CD14-positive monocyte (primary cell): Measurements from ENCODE around the gene DDR1. TPM values are rescaled to one million over a fixed set of nuclear protein-coding genes. Genes with fewer than 3 reads are reported as not detected.
"Not testable (repeated sequence)": the region's sequence is repeated elsewhere in the genome, so short reads cannot be mapped to it uniquely, and the experiment has no call there.

Source experiments
- DNase-seq, 3 donors: peaks; one replicate each; pipeline ENCODE4 v3.0.0-alpha.2; 2011 to 2022
- H2AFZ ChIP-seq: 2 replicates; pipeline ENCODE4 v1.6.0; 2012; ENCODE audit warnings: mild to moderate bottlenecking, low read depth, low read length, inconsistent platforms; ENCODE audit not compliant: insufficient read depth, poor library complexity, severe bottlenecking
- H3K27ac ChIP-seq, 2 donors: 1 replicate in 1 of 2; 2 replicates in 1 of 2; pipeline ENCODE4 v1.5.1; 2012 to 2013; ENCODE audit warnings: low read length in 2 of 2, control low read depth in 1 of 2, inconsistent platforms in 1 of 2, low read depth in 1 of 2, mild to moderate bottlenecking in 1 of 2
- H3K27me3 ChIP-seq, 2 donors: one replicate each; pipeline versions ENCODE4 v1.6.0 to v1.6.1; 2011 to 2013; ENCODE audit warnings: low read length in 2 of 2; ENCODE audit not compliant: control insufficient read depth in 2 of 2, insufficient read depth in 2 of 2
- H3K36me3 ChIP-seq, 2 donors: replicated peaks in 1 of 2; 1 replicate in 1 of 2; 2 replicates in 1 of 2; pipeline versions ENCODE4 v1.5.1 to v1.6.1; 2012 to 2013; ENCODE audit warnings: low read length in 2 of 2, control low read depth in 1 of 2, inconsistent platforms in 1 of 2, mild to moderate bottlenecking in 1 of 2; ENCODE audit not compliant: insufficient read depth in 2 of 2, control insufficient read depth in 1 of 2
- H3K4me1 ChIP-seq, 2 donors: 1 replicate in 1 of 2; 2 replicates in 1 of 2; pipeline versions ENCODE4 v1.5.1 to v1.6.1; 2012 to 2013; ENCODE audit warnings: low read length in 2 of 2, control low read depth in 1 of 2, inconsistent platforms in 1 of 2, mild to moderate bottlenecking in 1 of 2, moderate library complexity in 1 of 2; ENCODE audit not compliant: insufficient read depth in 2 of 2, control insufficient read depth in 1 of 2
- H3K4me2 ChIP-seq: replicated peaks from 2 replicates; pipeline ENCODE3; 2012; ENCODE audit warnings: low read length, moderate library complexity, mild to moderate bottlenecking; ENCODE audit not compliant: poor library complexity, severe bottlenecking; ENCODE audit errors: extremely low read depth
- H3K4me3 ChIP-seq, 3 experiments: fragments of 200-600 bp in 1 of 3; sonication (generic) in 1 of 3; replicated peaks in 1 of 3; 1 replicate in 2 of 3; 2 replicates in 1 of 3; pipeline ENCODE4 v1.5.1; 2011 to 2013; ENCODE audit warnings: low read length in 3 of 3, mild to moderate bottlenecking in 3 of 3, control low read depth in 2 of 3, low read depth in 2 of 3, inconsistent platforms in 1 of 3, moderate library complexity in 1 of 3
- H3K79me2 ChIP-seq: 2 replicates; pipeline ENCODE4 v1.6.0; 2012; ENCODE audit warnings: mild to moderate bottlenecking, control low read depth, inconsistent platforms, low read length, moderate library complexity; ENCODE audit not compliant: insufficient read depth
- H3K9ac ChIP-seq: 2 replicates; pipeline ENCODE4 v1.6.0; 2017; ENCODE audit warnings: low read length, mild to moderate bottlenecking; ENCODE audit not compliant: insufficient read depth, poor library complexity, severe bottlenecking
- H3K9me3 ChIP-seq, 2 donors: replicated peaks in 1 of 2; 1 replicate in 1 of 2; 2 replicates in 1 of 2; pipeline versions ENCODE4 v1.5.1 to v1.6.1; 2012 to 2013; ENCODE audit warnings: low read length in 2 of 2, control low read depth in 1 of 2; ENCODE audit not compliant: control insufficient read depth in 1 of 2, insufficient read depth in 1 of 2
- H4K20me1 ChIP-seq: 2 replicates; pipeline ENCODE4 v1.6.0; 2012; ENCODE audit warnings: mild to moderate bottlenecking, low read length, control low read depth, moderate library complexity; ENCODE audit not compliant: insufficient read depth
- H3K27ac Mint-ChIP-seq, 7 donors: one replicate each; pipeline ENCODE4 v1.8.0; 2020; ENCODE audit warnings: mild to moderate bottlenecking in 7 of 7, mixed read lengths in 7 of 7, moderate library complexity in 6 of 7, inconsistent platforms in 2 of 7
- H3K27me3 Mint-ChIP-seq, 3 donors: one replicate each; pipeline ENCODE4 v1.8.0; 2021 to 2022; ENCODE audit warnings: low read depth in 3 of 3, mild to moderate bottlenecking in 3 of 3, mixed read lengths in 3 of 3, moderate library complexity in 3 of 3, inconsistent platforms in 1 of 3
- H3K36me3 Mint-ChIP-seq, 2 donors: one replicate each; pipeline ENCODE4 v1.8.0; 2020; ENCODE audit warnings: mixed read lengths in 2 of 2, inconsistent platforms in 1 of 2, mild to moderate bottlenecking in 1 of 2
- H3K4me1 Mint-ChIP-seq: one replicate; pipeline ENCODE4 v1.8.0; 2020; ENCODE audit warnings: mild to moderate bottlenecking, mixed read lengths
- H3K4me3 Mint-ChIP-seq, 2 donors: one replicate each; pipeline ENCODE4 v1.8.0; 2020; ENCODE audit warnings: mild to moderate bottlenecking in 2 of 2, mixed read lengths in 2 of 2, moderate library complexity in 1 of 2
- H3K9me3 Mint-ChIP-seq, 7 donors: one replicate each; pipeline ENCODE4 v1.8.0; 2020 to 2022; ENCODE audit warnings: mixed read lengths in 7 of 7, mild to moderate bottlenecking in 6 of 7, moderate library complexity in 6 of 7, inconsistent platforms in 2 of 7
- WGBS: methylation state at CpG from one replicate; pipeline ENCODE4 v1.1.5; 2013; ENCODE audit warnings: missing lambda C conversion rate; ENCODE audit not compliant: insufficient coverage; 5-methylcytosine and 5-hydroxymethylcytosine counted together
- intact Hi-C, 2 donors: fragments of 100-400 bp; cut with micrococcal nuclease; formaldehyde crosslinking; loops; one replicate each; pipeline versions ENCODE4 v1.15.0 to v1.15.1; 2023
- polyA plus RNA-seq, 3 donors: library from polyadenylated mRNA; depleted of rRNA in 1 of 3; unstranded in 2 of 3; stranded (reverse) in 1 of 3; fragments of 300-500 nt in 2 of 3; fragments of >200 nt in 1 of 3; fragmentation: Illumina TruSeq in 2 of 3; gene quantifications; 1 replicate in 2 of 3; 2 replicates in 1 of 3; pipeline ENCODE4 v1.2.3, GENCODE V29; 2012 to 2021
- TF ChIP-seq, protein P1 (sequence below): fragments of 200-600 bp; IDR thresholded peaks from one replicate; pipeline ENCODE4 v1.8.0; 2022; ENCODE audit warnings: antibody characterized with exemption, mild to moderate bottlenecking

DDR1 gene
- polyA plus RNA-seq, 3 donors, result 0.39 to 1.0 (median 0.51) TPM

GRCh38 chr6:30922447-30922852, 38.1 kb downstream of the DDR1 start:
- H3K4me3 Mint-ChIP-seq, result no peak overlapping the region
- H3K27ac Mint-ChIP-seq, result no peak overlapping the region
- Histone ChIP-seq H3K4me1 (no peaks in the 10 kb centered on the region), H3K4me3 (no peak overlapping the region), H4K20me1 (no peaks in the 10 kb centered on the region), H2AFZ (no peak overlapping the region), H3K4me2 (no peak overlapping the region), H3K36me3 (peaks cover 73 to 92% of the 10 kb centered on the region in 2 donors), H3K79me2 (no peaks in the 10 kb centered on the region), H3K9me3 (no peaks in the 10 kb centered on the region), H3K9ac (no peak overlapping the region), H3K27me3 (no peaks in the 10 kb centered on the region), H3K27ac (no peak overlapping the region)
- peaks cover 0 to 1% (median 0%) of the 10 kb centered on the region in 3 donors for H3K27me3 Mint-ChIP-seq
- WGBS, result 98% methylated on average over 5 of the region's 7 CpGs
- DNase-seq, result no peak
- H3K36me3 Mint-ChIP-seq, result peaks cover 71 to 90% of the 10 kb centered on the region in 2 donors
- TF ChIP-seq, protein P1, sequence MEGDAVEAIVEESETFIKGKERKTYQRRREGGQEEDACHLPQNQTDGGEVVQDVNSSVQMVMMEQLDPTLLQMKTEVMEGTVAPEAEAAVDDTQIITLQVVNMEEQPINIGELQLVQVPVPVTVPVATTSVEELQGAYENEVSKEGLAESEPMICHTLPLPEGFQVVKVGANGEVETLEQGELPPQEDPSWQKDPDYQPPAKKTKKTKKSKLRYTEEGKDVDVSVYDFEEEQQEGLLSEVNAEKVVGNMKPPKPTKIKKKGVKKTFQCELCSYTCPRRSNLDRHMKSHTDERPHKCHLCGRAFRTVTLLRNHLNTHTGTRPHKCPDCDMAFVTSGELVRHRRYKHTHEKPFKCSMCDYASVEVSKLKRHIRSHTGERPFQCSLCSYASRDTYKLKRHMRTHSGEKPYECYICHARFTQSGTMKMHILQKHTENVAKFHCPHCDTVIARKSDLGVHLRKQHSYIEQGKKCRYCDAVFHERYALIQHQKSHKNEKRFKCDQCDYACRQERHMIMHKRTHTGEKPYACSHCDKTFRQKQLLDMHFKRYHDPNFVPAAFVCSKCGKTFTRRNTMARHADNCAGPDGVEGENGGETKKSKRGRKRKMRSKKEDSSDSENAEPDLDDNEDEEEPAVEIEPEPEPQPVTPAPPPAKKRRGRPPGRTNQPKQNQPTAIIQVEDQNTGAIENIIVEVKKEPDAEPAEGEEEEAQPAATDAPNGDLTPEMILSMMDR, result no peak
- H3K9me3 Mint-ChIP-seq, result peaks cover 0 to 3% (median 0%) of the 10 kb centered on the region in 7 donors
- H3K4me1 Mint-ChIP-seq, result no peaks in the 10 kb centered on the region
- intact Hi-C loops, result no loop called here

GRCh38 chr6:30924040-30924627, 39.8 kb downstream of the DDR1 start:
- intact Hi-C loops, H2AFZ ChIP-seq, H3K4me1 Mint-ChIP-seq, H3K4me1 ChIP-seq, DNase-seq, H4K20me1 ChIP-seq, H3K4me2 ChIP-seq, H3K79me2 ChIP-seq, H3K27me3 Mint-ChIP-seq, H3K9ac ChIP-seq, H3K27me3 ChIP-seq, H3K4me3 Mint-ChIP-seq, H3K27ac ChIP-seq, H3K4me3 ChIP-seq, H3K9me3 ChIP-seq: not testable (repeated sequence)
- Mint-ChIP-seq H3K36me3 (peaks cover 62 to 74% of the 10 kb centered on the region in 2 donors), H3K27ac (peak overlapping the region in 2 of 7 donors; percentile 3 to 81), H3K9me3 (peaks cover 4 to 13% (median 7%) of the 10 kb centered on the region in 7 donors)
- WGBS, result 100% methylated on average over 4 of the region's 9 CpGs
- peaks cover 64 to 76% of the 10 kb centered on the region in 2 donors for H3K36me3 ChIP-seq
